GM12878 (cell line): Measurements from ENCODE around the gene DPEP1. TPM values are rescaled to one million over a fixed set of nuclear protein-coding genes. Genes with fewer than 3 reads are reported as not detected.

Experiments
- ATF2 ChIP-seq: IDR thresholded peaks from 2 replicates; pipeline ENCODE4 v1.6.1; 2012; ENCODE audit warnings: low read length, inconsistent platforms
- ATF7 ChIP-seq: fragments of 450-650 bp; IDR thresholded peaks from 2 replicates; pipeline ENCODE4 v1.6.1; 2016; ENCODE audit warnings: low read depth, mild to moderate bottlenecking
- CBFB ChIP-seq: IDR thresholded peaks from 2 replicates; pipeline ENCODE4 v1.6.1; 2016; ENCODE audit warnings: antibody characterized with exemption, low read depth
- E2F8 ChIP-seq: fragments of 450-650 bp; IDR thresholded peaks from 2 replicates; pipeline ENCODE4 v1.6.1; 2018; ENCODE audit warnings: mild to moderate bottlenecking, low read depth, moderate library complexity; ENCODE audit not compliant: partially characterized antibody
- EGR1 ChIP-seq, 2 experiments: IDR thresholded peaks; 1 replicate in 1 of 2; 2 replicates in 1 of 2; pipeline ENCODE4 v1.6.1; 2011 to 2012; ENCODE audit warnings: low read depth in 2 of 2, low read length in 2 of 2, borderline replicate concordance in 1 of 2, mild to moderate bottlenecking in 1 of 2, moderate library complexity in 1 of 2
- FOS ChIP-seq: IDR thresholded peaks from 3 replicates; pipeline ENCODE4 v1.6.1; 2011; ENCODE audit warnings: borderline replicate concordance; ENCODE audit not compliant: insufficient read length; ENCODE audit errors: extremely low read depth
- FOXM1 ChIP-seq: IDR thresholded peaks from 2 replicates; pipeline ENCODE4 v1.6.1; 2012; ENCODE audit warnings: low read depth, mild to moderate bottlenecking, inconsistent platforms, low read length, moderate library complexity
- GATAD2B ChIP-seq: fragments of 450-650 bp; conservative IDR thresholded peaks from 2 replicates; pipeline ENCODE4 v1.6.1; 2017; ENCODE audit warnings: low read depth, mild to moderate bottlenecking, moderate library complexity
- HDGF ChIP-seq: fragments of 450-650 bp; IDR thresholded peaks from 2 replicates; pipeline ENCODE4 v1.6.1; 2016; ENCODE audit warnings: antibody characterized with exemption
- HSF1 ChIP-seq: fragments of 150-350 bp; IDR thresholded peaks from 2 replicates; pipeline ENCODE4 v1.6.1; 2014; ENCODE audit warnings: mild to moderate bottlenecking, low read depth, low read length
- MEF2A ChIP-seq: IDR thresholded peaks from 2 replicates; pipeline ENCODE4 v1.6.1; 2011; ENCODE audit warnings: low read depth, mild to moderate bottlenecking, low read length, moderate library complexity; ENCODE audit not compliant: insufficient read depth
- NFXL1 ChIP-seq: fragments of 450-650 bp; IDR thresholded peaks from 2 replicates; pipeline ENCODE4 v1.6.1; 2017; ENCODE audit warnings: antibody characterized with exemption, mild to moderate bottlenecking, borderline replicate concordance
- NRF1 ChIP-seq: conservative IDR thresholded peaks from 2 replicates; pipeline ENCODE4 v1.6.1; 2011; ENCODE audit warnings: mild to moderate bottlenecking, low read depth, low read length, improper control_type of control experiment
- PAX5 ChIP-seq: IDR thresholded peaks from 2 replicates; pipeline ENCODE4 v1.6.1; 2011; ENCODE audit warnings: low read depth, low read length, borderline replicate concordance
- PML ChIP-seq: IDR thresholded peaks from 2 replicates; pipeline ENCODE4 v1.6.1; 2012; ENCODE audit warnings: low read length, inconsistent platforms
- POU2F2 ChIP-seq: IDR thresholded peaks from 3 replicates; pipeline ENCODE4 v1.6.1; 2011; ENCODE audit warnings: low read depth, mild to moderate bottlenecking, low read length, borderline replicate concordance
- RAD21 ChIP-seq: IDR thresholded peaks from 2 replicates; pipeline ENCODE4 v1.6.1; 2011; ENCODE audit warnings: mild to moderate bottlenecking, low read depth, low read length, moderate library complexity; ENCODE audit not compliant: insufficient read depth
- RFX5 ChIP-seq: IDR thresholded peaks from 2 replicates; pipeline ENCODE4 v1.6.1; 2011; ENCODE audit warnings: low read depth, low read length, improper control_type of control experiment
- SREBF1 ChIP-seq: IDR thresholded peaks from 2 replicates; pipeline ENCODE4 v1.6.1; 2012; ENCODE audit warnings: mild to moderate bottlenecking, low read length
- TARDBP ChIP-seq: IDR thresholded peaks from 2 replicates; pipeline ENCODE4 v1.6.1; 2016; ENCODE audit warnings: borderline replicate concordance
- TCF7 ChIP-seq: IDR thresholded peaks from 2 replicates; pipeline ENCODE4 v1.6.1; 2014; ENCODE audit warnings: antibody characterized with exemption, borderline replicate concordance
- USF2 ChIP-seq: IDR thresholded peaks from 2 replicates; pipeline ENCODE4 v1.6.1; 2011; ENCODE audit warnings: low read depth, low read length, improper control_type of control experiment, borderline replicate concordance
- ZBTB33 ChIP-seq: fragments of 450-650 bp; IDR thresholded peaks from 2 replicates; pipeline ENCODE4 v1.6.1; 2017; ENCODE audit warnings: mild to moderate bottlenecking
- ZNF274 ChIP-seq: IDR thresholded peaks from one replicate; pipeline ENCODE4 v1.8.0; 2011; ENCODE audit not compliant: insufficient read length, insufficient read depth
- polyA plus RNA-seq, 11 experiments: library from polyadenylated mRNA; depleted of rRNA in 4 of 11; unstranded in 6 of 11; stranded (reverse) in 5 of 11; fragments of >200 nt; fragmentation: Nextera tagmentation in 4 of 11; fragmentation: Illumina TruSeq in 1 of 11; extraction: Ambion mirVana in 4 of 11; extraction: Trizol in 1 of 11; gene quantifications; 1 replicate in 1 of 11; 2 replicates in 10 of 11; pipeline versions ENCODE4 v1.2.1 to v1.2.3, GENCODE V29; 2011 to 2016; ENCODE audit warnings: inconsistent platforms in 2 of 11, missing spikeins in 2 of 11, low read depth in 1 of 11
- total RNA-seq, 4 experiments: library from RNA; depleted of rRNA in 3 of 4; stranded (reverse); fragments of >200 nt in 3 of 4; fragmentation: Illumina TruSeq in 1 of 4; extraction: Trizol in 1 of 4; gene quantifications; 2 replicates each; pipeline versions ENCODE4 v1.2.1 to v1.2.3, GENCODE V29; 2013 to 2021

Gene DPEP1
- total and polyA plus RNA-seq, 10 of the 15 experiments (the other 5 are each of a cell fraction or from before 2014, with no cell fraction given), result not detected

- TF ChIP-seq E2F8, result no peak
- TF ChIP-seq HDGF, result no peak
- TF ChIP-seq USF2, result no peak
- 0 out of 2 replicates have a peak, but pooled peaks have one; percentile 29 for TF ChIP-seq MEF2A
- TF ChIP-seq ZNF274, result no peak
- TF ChIP-seq FOS, result no peak
- no peak for TF ChIP-seq POU2F2
- TF ChIP-seq FOXM1, result no peak
- no peak for TF ChIP-seq PAX5
- TF ChIP-seq ATF2, result no peak
- no peak for TF ChIP-seq TCF7
- no peak for TF ChIP-seq RFX5
- TF ChIP-seq ATF7, result no peak
- TF ChIP-seq GATAD2B, result peak; percentile 80
- no peak for TF ChIP-seq NRF1
- TF ChIP-seq EGR1 (IDR thresholded peaks at IDR 0.05; ENCODE audit: borderline replicate concordance in 1 of 2, low read depth in 2 of 2, low read length in 2 of 2), result peak in 1 of 2 experiments; percentile 72; a peak in 1 of 3 replicates
- TF ChIP-seq PML, result no peak
- no peak for TF ChIP-seq HSF1
- peak; percentile 71 for TF ChIP-seq RAD21
- no peak for TF ChIP-seq CBFB
- no peak for TF ChIP-seq SREBF1
- TF ChIP-seq ZBTB33, result no peak
- TF ChIP-seq NFXL1, result no peak
- TF ChIP-seq TARDBP, result no peak
Measured at GRCh38 chr16:89574681-89575246, 38.7 kb upstream of the DPEP1 start (continued).
